Transverse colon (tissue), 4 donors: ENCODE data around the gene OTOG. TPM values are rescaled to one million over a fixed set of nuclear protein-coding genes. Genes with fewer than 3 reads are reported as not detected.
A peak's percentile ranks its signal among the peaks of the same experiment; 100 is the strongest.

Experiments
- DNase-seq: peaks from one replicate; pipeline ENCODE4 v3.0.0-alpha.2; 2019
- H3K27ac ChIP-seq, 4 donors: fragments of 200-600 bp; sonication (generic); 2 replicates each; pipeline ENCODE4 v1.5.1; 2016 to 2018; ENCODE audit warnings: inconsistent platforms in 4 of 4
- H3K27me3 ChIP-seq: fragments of 200-600 bp; sonication (generic); 2 replicates; pipeline ENCODE4 v1.5.1; 2017; ENCODE audit warnings: inconsistent platforms
- H3K36me3 ChIP-seq, 4 donors: fragments of 200-600 bp; sonication (generic); 2 replicates each; pipeline ENCODE4 v1.5.1; 2017 to 2019; ENCODE audit warnings: inconsistent platforms in 4 of 4
- H3K4me1 ChIP-seq, 4 donors: fragments of 200-600 bp; sonication (generic); 2 replicates each; pipeline ENCODE4 v1.5.1; 2017 to 2020; ENCODE audit warnings: inconsistent platforms in 4 of 4
- H3K4me3 ChIP-seq, 4 donors: fragments of 200-600 bp; sonication (generic); 1 replicate in 1 of 4; 2 replicates in 3 of 4; pipeline versions ENCODE4 v1.5.1 to v1.6.1; 2017 to 2019; ENCODE audit warnings: inconsistent platforms in 4 of 4
- H3K9me3 ChIP-seq, 2 donors: fragments of 200-600 bp; sonication (generic); 2 replicates each; pipeline ENCODE4 v1.5.1; 2017 to 2019; ENCODE audit warnings: inconsistent platforms in 2 of 2
- CTCF ChIP-seq, 5 experiments: fragments of 200-600 bp in 3 of 5; fragments of 450-650 bp in 2 of 5; sonication (generic) in 3 of 5; IDR thresholded peaks; 1 replicate in 2 of 5; 2 replicates in 3 of 5; pipeline ENCODE4 v1.5.1; 2016 to 2017; ENCODE audit warnings: antibody characterized with exemption in 5 of 5, inconsistent platforms in 3 of 5, mild to moderate bottlenecking in 2 of 5, moderate library complexity in 1 of 5
- EP300 ChIP-seq: sonication (generic); formaldehyde crosslinking; IDR thresholded peaks from one replicate; pipeline ENCODE4 v1.6.1; 2017; ENCODE audit warnings: antibody characterized with exemption, low read depth
- POLR2A ChIP-seq: fragments of 450-650 bp; IDR thresholded peaks from one replicate; pipeline ENCODE4 v1.6.1; 2016; ENCODE audit warnings: antibody characterized with exemption, mild to moderate bottlenecking, moderate library complexity
- POLR2AphosphoS5 ChIP-seq, 3 donors: sonication (generic); formaldehyde crosslinking; IDR thresholded peaks; one replicate each; pipeline ENCODE4 v1.6.1; 2016; ENCODE audit warnings: antibody characterized with exemption in 3 of 3
- WGBS, 2 donors: methylation state at CpG; one replicate each; pipeline ENCODE4 v1.1.5; 2018; ENCODE audit warnings: low coverage in 1 of 2; 5-methylcytosine and 5-hydroxymethylcytosine counted together
- in situ Hi-C, 4 donors: fragments of 200-750 bp; cut with MboI; loops; one replicate each; pipeline versions ENCODE4 v1.15.0 to v1.15.1; 2017; ENCODE audit warnings: low sequenced_read_pairs in 3 of 4, low pct_ligation_motif_present in 1 of 4, low pct_unique_long_range_greater_than_20kb in 1 of 4
- intact Hi-C: fragments of 100-400 bp; cut with DNase I; formaldehyde crosslinking; loops from one replicate; pipeline ENCODE4 v1.15.1; 2023; ENCODE audit warnings: low total_unique reads
- total RNA-seq, 4 donors: library from RNA; depleted of rRNA; stranded (reverse); fragments of >200 nt; gene quantifications; one replicate each; pipeline ENCODE4 v1.1.0, GENCODE V29; 2016

OTOG gene, protein sequence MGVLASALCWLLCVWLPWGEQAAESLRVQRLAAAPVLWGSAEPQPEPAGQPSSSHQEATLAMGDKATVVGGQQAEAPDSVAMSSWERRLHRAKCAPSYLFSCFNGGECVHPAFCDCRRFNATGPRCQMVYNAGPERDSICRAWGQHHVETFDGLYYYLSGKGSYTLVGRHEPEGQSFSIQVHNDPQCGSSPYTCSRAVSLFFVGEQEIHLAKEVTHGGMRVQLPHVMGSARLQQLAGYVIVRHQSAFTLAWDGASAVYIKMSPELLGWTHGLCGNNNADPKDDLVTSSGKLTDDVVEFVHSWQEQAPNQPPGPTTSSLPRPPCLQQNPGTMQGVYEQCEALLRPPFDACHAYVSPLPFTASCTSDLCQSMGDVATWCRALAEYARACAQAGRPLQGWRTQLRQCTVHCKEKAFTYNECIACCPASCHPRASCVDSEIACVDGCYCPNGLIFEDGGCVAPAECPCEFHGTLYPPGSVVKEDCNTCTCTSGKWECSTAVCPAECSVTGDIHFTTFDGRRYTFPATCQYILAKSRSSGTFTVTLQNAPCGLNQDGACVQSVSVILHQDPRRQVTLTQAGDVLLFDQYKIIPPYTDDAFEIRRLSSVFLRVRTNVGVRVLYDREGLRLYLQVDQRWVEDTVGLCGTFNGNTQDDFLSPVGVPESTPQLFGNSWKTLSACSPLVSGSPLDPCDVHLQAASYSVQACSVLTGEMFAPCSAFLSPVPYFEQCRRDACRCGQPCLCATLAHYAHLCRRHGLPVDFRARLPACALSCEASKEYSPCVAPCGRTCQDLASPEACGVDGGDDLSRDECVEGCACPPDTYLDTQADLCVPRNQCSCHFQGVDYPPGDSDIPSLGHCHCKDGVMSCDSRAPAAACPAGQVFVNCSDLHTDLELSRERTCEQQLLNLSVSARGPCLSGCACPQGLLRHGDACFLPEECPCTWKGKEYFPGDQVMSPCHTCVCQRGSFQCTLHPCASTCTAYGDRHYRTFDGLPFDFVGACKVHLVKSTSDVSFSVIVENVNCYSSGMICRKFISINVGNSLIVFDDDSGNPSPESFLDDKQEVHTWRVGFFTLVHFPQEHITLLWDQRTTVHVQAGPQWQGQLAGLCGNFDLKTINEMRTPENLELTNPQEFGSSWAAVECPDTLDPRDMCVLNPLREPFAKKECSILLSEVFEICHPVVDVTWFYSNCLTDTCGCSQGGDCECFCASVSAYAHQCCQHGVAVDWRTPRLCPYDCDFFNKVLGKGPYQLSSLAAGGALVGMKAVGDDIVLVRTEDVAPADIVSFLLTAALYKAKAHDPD (N-terminal part only)
- not detected for total RNA-seq

GRCh38 chr11:17547051-17547577, at the start of gene OTOG:
Gene OTOG, plus strand, starts transcription at chr11:17547259. Its CDS starts 114 bp downstream, at chr11:17547373.
- Histone ChIP-seq H3K27me3 (peaks cover 20% of the 10 kb centered on the region), H3K9me3 (no peaks in the 10 kb centered on the region), H3K4me3 (no peak within 1 kb of the TSS), H3K27ac (no peak within 1 kb of the TSS), H3K36me3 (no peaks in the 10 kb centered on the region), H3K4me1 (peaks cover 0 to 4% (median 0%) of the 10 kb centered on the region in 4 donors)
- no peak for DNase-seq
- intact Hi-C loops, result no loop called here
- in situ Hi-C loops, result no loop called here
- TF ChIP-seq POLR2AphosphoS5 (IDR thresholded peaks at IDR 0.05) (no peak), CTCF (IDR thresholded peaks at IDR 0.05) (no peak), EP300 (no peak), POLR2A (no peak)
- WGBS, 2 donors, result 48% methylated on average over 10 to 20 of the region's 20 CpGs

GRCh38 chr11:17498058-17498457, 49.0 kb upstream of the OTOG start:
- 54% methylated on average over 4 of the region's 4 CpGs; no CpG with 5 or more reads in 1 of the 2 donors for WGBS, 2 donors
- intact Hi-C loops (no loop called here), in situ Hi-C loops (no loop called here)
- no peaks in the 10 kb centered on the region for H3K9me3 ChIP-seq
- TF ChIP-seq CTCF (IDR thresholded peaks at IDR 0.05), result no peak
- no peak for TF ChIP-seq POLR2AphosphoS5 (IDR thresholded peaks at IDR 0.05)
- no peak for TF ChIP-seq EP300
- no peak for TF ChIP-seq POLR2A
- H3K4me1 ChIP-seq, result no peaks in the 10 kb centered on the region
- no peaks in the 10 kb centered on the region for H3K27me3 ChIP-seq
- H3K4me3 ChIP-seq, result no peak overlapping the region
- H3K27ac ChIP-seq, result no peak overlapping the region
- peak; percentile 21 for DNase-seq
- H3K36me3 ChIP-seq, result no peaks in the 10 kb centered on the region

GRCh38 chr11:17498475-17498874, 48.6 kb upstream of the OTOG start:
- in situ Hi-C loops, result no loop called here
- Histone ChIP-seq H3K27me3 (no peaks in the 10 kb centered on the region), H3K9me3 (no peaks in the 10 kb centered on the region), H3K4me3 (no peak overlapping the region), H3K4me1 (no peaks in the 10 kb centered on the region), H3K27ac (no peak overlapping the region), H3K36me3 (no peaks in the 10 kb centered on the region)
- TF ChIP-seq EP300, result no peak
- TF ChIP-seq POLR2AphosphoS5 (IDR thresholded peaks at IDR 0.05), result no peak
- TF ChIP-seq POLR2A, result no peak
- TF ChIP-seq CTCF (IDR thresholded peaks at IDR 0.05), result no peak
- intact Hi-C loops, result no loop called here
- 85 to 92% methylated on average over 4 to 5 of the region's 5 CpGs for WGBS, 2 donors
- DNase-seq, result no peak
